ENCODE data around the gene RBM17.

DNA sequence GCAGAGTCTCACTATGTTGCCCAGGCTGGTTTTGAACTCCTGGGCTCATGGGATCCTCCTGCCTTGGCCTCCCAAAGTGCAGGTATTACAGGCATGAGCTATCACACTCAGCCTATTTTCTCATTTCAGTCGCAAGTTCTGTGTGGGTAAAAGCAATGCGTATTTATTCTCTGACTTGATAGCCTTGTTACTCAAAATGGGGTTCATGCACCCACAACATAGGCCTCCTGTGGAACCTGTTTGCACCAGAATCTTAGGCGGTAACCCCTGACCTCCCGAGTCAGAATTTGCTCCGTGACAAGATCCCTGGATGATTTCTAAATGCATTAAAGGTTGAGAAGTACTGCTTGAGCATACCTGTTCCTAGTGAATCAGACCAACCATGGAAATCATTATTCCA lies 34.0 kb upstream of the RBM17 start:
- TF ChIP-seq, protein P1, sequence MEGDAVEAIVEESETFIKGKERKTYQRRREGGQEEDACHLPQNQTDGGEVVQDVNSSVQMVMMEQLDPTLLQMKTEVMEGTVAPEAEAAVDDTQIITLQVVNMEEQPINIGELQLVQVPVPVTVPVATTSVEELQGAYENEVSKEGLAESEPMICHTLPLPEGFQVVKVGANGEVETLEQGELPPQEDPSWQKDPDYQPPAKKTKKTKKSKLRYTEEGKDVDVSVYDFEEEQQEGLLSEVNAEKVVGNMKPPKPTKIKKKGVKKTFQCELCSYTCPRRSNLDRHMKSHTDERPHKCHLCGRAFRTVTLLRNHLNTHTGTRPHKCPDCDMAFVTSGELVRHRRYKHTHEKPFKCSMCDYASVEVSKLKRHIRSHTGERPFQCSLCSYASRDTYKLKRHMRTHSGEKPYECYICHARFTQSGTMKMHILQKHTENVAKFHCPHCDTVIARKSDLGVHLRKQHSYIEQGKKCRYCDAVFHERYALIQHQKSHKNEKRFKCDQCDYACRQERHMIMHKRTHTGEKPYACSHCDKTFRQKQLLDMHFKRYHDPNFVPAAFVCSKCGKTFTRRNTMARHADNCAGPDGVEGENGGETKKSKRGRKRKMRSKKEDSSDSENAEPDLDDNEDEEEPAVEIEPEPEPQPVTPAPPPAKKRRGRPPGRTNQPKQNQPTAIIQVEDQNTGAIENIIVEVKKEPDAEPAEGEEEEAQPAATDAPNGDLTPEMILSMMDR (IDR thresholded peaks at IDR 0.05 in 2 of 3, conservative IDR thresholded peaks at IDR 0.05 in 1 of 3; ENCODE audit: borderline replicate concordance in 1 of 3, insufficient read depth in 1 of 3, low read depth in 2 of 3, low read length in 2 of 3): no peak
- TF ChIP-seq SP1 (IDR thresholded peaks at IDR 0.05; ENCODE audit: low read depth): no peak
- TF ChIP-seq FOSL1 (IDR thresholded peaks at IDR 0.05; ENCODE audit: low read depth): no peak
- TF ChIP-seq POLR2AphosphoS5 (IDR thresholded peaks at IDR 0.05; ENCODE audit: low read depth, low read length): no peak
- no peak for TF ChIP-seq EZH2 (IDR thresholded peaks at IDR 0.05)
- TF ChIP-seq POLR2A (IDR thresholded peaks at IDR 0.05; ENCODE audit: borderline replicate concordance, extremely low read depth, insufficient read depth, insufficient read length): no peak
- no peak for TF ChIP-seq SIN3A (IDR thresholded peaks at IDR 0.05; ENCODE audit: low read depth)
- TF ChIP-seq JUND (IDR thresholded peaks at IDR 0.05): no peak
- TF ChIP-seq, protein P2, sequence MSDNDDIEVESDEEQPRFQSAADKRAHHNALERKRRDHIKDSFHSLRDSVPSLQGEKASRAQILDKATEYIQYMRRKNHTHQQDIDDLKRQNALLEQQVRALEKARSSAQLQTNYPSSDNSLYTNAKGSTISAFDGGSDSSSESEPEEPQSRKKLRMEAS (IDR thresholded peaks at IDR 0.05): no peak
- TF ChIP-seq RAD21 (IDR thresholded peaks at IDR 0.05; ENCODE audit: low read depth): no peak
- TF ChIP-seq YY1 (IDR thresholded peaks at IDR 0.05; ENCODE audit: extremely low read depth, insufficient replicate concordance, low read depth, low read length): no peak
- no peak for TF ChIP-seq ZFX (IDR thresholded peaks at IDR 0.05)

Measured in HCT116 (cell line).